Stomach smooth muscle (tissue), 2 donors: Measurements from ENCODE around the gene ZFP57.

Experiments used
- H3K27ac ChIP-seq: one replicate; pipeline ENCODE4 v1.7.0; 2013; ENCODE audit warnings: mild to moderate bottlenecking, low read length, inconsistent platforms
- H3K27me3 ChIP-seq, 2 donors: one replicate each; pipeline ENCODE4 v1.7.0; 2013; ENCODE audit warnings: low read length in 2 of 2; ENCODE audit not compliant: insufficient read depth in 2 of 2, control insufficient read depth in 1 of 2
- H3K36me3 ChIP-seq, 2 donors: one replicate each; pipeline ENCODE4 v1.7.0; 2013; ENCODE audit warnings: low read length in 2 of 2; ENCODE audit not compliant: control insufficient read depth in 2 of 2, insufficient read depth in 2 of 2
- H3K4me1 ChIP-seq: one replicate; pipeline ENCODE4 v1.7.0; 2013; ENCODE audit warnings: low read length; ENCODE audit not compliant: control insufficient read depth, insufficient read depth
- H3K4me3 ChIP-seq, 2 donors: one replicate each; pipeline ENCODE4 v1.7.0; 2013; ENCODE audit warnings: low read length in 2 of 2
- H3K9ac ChIP-seq, 2 donors: one replicate each; pipeline ENCODE4 v1.7.0; 2013; ENCODE audit warnings: low read length in 2 of 2, mild to moderate bottlenecking in 1 of 2
- H3K9me3 ChIP-seq, 2 donors: one replicate each; pipeline ENCODE4 v1.7.0; 2013; ENCODE audit warnings: low read length in 2 of 2; ENCODE audit not compliant: control insufficient read depth in 2 of 2
- donor health status: healthy.
- donor health status: Pancreatic carcinoma.

ZFP57 gene

DNA sequence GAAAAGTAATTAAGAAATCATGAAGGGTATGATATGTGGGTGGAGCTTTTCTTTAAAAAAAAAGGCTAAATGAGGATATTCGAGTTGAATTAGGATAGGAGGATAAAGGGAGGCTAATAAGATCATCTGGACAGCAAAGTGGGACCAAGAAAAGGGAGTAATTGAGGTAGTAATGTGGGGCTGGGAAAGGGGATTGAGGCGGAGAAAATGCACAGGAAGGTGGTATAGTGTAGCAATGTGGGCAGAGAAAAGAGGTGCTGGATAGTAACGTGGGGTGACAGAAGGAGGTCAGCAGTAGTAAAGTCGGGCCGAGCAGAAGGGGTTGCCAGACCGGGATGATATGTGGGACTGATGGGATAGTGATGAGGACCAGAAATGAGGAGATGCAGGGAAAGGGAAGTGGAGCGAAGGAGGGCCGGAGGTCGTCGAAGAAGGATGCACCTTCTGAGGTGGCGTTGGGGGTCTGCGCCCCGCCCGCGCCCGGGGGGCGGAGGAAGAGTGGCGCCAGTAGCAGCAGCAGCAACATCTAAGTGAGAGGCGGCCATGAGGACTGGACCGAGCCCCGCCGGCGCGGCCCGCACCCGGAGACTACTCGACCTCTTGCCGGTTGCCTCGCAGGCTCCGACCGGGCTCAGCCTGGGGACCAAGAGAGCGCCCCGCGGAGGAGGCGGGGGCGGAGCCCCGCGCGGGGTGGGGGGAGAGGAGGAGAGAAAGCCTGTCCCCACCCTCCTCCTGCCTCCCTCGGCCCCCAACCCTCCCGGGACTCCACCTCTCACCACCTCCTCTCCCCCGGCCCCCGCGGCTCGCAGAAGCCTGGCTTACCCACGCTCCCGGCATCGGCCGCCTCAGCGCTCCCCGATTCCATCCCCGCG lies 48.9 kb downstream of the ZFP57 start:
- Histone ChIP-seq H3K9me3 (no peaks in the 10 kb centered on the region), H3K27ac (peak overlapping the region; percentile 64), H3K4me1 (peaks cover 37% of the 10 kb centered on the region), H3K9ac (peak overlapping the region; percentile 64 to 77), H3K36me3 (no peaks in the 10 kb centered on the region), H3K27me3 (no peaks in the 10 kb centered on the region), H3K4me3 (peak overlapping the region; percentile 57 to 87)

DNA sequence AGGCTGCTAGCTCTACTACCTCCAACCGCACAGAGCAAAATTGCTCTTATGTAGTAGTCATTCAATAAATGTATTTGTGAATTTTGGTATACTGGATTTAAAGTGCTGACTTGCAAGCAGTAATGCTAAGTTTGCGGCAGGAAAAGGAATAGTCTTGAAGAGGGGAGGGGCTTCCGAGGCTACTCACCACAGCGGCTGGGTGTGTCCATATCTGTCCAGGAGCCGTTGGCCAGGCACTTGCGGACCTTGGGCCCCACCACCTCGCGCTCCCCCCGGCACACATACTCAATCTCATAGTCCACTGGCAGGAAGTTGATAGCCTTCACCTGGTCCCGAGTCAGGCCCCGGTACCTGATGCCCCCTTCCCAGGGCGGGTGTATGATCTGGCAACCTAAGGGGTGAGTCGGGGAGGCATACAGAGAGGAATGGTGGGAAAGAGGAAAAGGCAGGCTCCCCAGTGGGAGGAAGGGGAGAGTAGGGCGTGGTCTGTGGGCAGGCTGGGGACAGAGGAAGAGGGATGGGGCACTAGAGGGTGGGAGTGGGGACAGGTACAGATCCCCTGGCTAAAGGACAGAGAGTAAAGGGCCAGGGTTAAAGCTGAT lies 49.6 kb downstream of the ZFP57 start:
- Histone ChIP-seq H3K4me3 (no peak overlapping the region), H3K9me3 (no peaks in the 10 kb centered on the region), H3K27ac (no peak overlapping the region), H3K9ac (peak overlapping the region in 1 of 2 donors; percentile 5), H3K36me3 (no peaks in the 10 kb centered on the region), H3K4me1 (peaks cover 37% of the 10 kb centered on the region), H3K27me3 (no peaks in the 10 kb centered on the region)

DNA sequence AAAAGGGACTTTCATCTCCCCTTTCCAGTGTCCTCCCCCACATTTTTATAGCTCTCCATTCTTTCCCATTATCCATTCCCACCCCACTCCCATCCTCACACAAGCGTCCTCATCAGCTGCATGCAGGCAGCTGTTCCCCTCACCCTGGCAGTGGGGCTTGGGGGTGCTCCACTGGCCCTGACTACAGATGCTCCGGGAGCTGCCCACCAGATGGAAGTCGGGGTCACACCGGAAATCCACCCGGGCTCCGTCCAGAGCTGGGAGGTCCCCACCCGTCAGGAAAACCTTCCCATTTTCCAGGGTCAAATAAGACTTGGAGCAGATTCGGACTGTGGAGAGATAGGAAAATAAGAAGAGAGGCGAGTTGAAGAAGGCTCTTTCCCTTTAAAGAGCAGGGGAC lies 50.6 kb downstream of the ZFP57 start:
- Histone ChIP-seq H3K4me1 (peaks cover 37% of the 10 kb centered on the region), H3K36me3 (no peaks in the 10 kb centered on the region), H3K27ac (no peak overlapping the region), H3K9me3 (no peaks in the 10 kb centered on the region), H3K27me3 (no peaks in the 10 kb centered on the region), H3K4me3 (no peak overlapping the region), H3K9ac (no peak overlapping the region)

DNA sequence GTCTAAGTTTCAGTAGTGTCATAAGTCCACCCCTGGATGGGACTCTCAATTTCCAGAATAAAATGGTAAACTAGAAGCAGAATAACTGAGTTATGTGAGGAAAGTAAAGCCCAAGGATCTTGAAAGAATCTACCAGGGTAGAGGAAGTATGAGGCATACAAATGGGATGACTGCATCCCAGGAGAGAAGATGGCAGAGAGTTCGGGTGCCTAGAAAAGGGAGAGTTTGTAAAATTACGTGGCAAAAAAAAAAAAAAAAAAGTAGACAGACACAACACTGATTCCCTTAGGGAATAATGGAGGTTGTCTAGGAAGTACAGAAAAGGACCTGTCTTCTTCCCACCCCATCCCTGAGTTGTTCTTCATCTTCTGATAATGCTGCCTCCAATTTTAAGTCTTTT lies 51.4 kb downstream of the ZFP57 start:
- Histone ChIP-seq H3K9ac (no peak overlapping the region), H3K27me3 (no peaks in the 10 kb centered on the region), H3K36me3 (no peaks in the 10 kb centered on the region), H3K4me3 (no peak overlapping the region), H3K4me1 (peaks cover 37% of the 10 kb centered on the region), H3K27ac (no peak overlapping the region), H3K9me3 (no peaks in the 10 kb centered on the region)

DNA sequence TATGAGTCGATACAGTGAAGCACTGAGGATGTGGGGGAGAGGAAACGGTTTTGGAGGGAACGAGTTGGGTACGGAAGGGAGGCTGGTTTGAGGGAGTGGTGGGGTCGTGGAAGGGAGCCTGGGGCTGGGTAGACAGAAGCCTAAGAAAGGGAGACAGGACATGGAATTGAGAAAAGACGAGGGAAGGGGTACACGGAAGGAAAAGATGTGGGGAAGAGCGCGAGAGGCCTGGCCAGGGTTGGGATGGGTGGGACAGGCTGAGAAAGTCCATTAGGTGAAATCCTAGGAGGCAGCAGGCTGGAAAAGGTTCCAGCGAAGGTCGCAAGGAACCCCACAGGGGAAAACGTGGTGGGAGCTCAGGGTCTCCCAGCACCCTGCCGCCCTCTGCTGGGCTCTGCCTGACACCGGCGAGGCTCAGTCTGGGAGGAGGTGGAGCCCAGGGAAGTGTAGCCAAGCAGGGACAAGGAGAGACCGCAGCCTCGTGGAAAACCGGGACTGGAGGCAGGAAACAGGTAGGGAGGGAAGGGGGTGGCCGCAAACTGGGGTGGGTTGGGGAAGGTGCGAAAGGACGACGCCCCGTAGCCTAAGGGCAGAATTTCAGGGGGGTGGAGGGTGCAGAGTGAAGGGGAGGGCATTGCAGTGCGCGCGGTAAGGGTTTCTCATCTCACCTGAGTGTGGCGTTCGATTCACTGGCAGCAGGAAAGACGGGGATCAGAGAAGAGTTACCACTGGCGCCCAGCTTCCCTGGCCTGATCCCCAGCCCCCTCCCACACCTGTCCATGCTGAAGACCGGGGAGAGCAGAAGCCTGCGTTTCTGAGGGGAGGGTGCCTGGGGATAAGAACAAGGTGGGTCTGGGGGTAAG lies 52.3 kb downstream of the ZFP57 start:
- peak overlapping the region; percentile 73 to 75 for H3K9ac ChIP-seq
- H3K27ac ChIP-seq, result peak overlapping the region; percentile 78
- H3K27me3 ChIP-seq, result no peaks in the 10 kb centered on the region
- H3K36me3 ChIP-seq, result peaks cover under 1 to 2% of the 10 kb centered on the region in 2 donors
- H3K4me1 ChIP-seq, result peaks cover 34% of the 10 kb centered on the region
- H3K9me3 ChIP-seq, result no peaks in the 10 kb centered on the region
- peak overlapping the region; percentile 71 to 80 for H3K4me3 ChIP-seq

DNA sequence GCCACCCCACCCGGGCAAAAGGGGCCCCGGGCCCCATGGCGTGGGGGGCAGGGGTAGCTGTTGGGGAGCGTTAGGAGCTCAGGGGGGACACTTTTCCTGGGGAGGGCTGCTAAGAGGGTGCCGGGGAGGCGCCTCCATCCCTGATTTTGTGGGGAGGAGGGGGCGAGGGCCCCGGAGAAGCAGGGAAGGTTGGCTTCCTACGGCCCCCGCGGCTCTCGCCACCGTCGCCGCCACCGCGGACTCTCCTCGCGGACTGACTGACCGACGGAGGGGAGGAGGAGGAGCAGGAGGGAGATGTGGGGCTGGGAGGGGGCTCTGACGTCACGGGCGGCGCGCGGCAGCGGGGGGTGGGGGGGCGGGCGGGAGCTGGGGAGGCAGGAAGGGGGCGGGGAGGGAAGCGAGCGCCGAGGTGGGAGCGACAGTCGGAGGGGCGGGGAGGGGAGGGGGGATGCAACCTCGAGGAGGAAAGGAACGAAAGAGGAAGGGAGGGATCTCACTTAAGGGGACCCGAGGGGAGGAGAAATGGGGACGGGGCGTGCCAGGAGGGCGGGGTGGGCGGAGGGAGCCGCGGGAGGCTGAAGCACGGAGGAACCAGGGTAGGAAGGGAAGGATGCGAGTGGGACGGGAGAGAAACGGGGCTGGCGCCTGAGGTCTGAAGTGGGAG lies 53.1 kb downstream of the ZFP57 start:
- peak overlapping the region; percentile 78 for H3K27ac ChIP-seq
- H3K4me3 ChIP-seq, result peak overlapping the region; percentile 71 to 80
- H3K9ac ChIP-seq, result peak overlapping the region; percentile 75 to 76
- H3K36me3 ChIP-seq, result peaks cover 7 to 9% of the 10 kb centered on the region in 2 donors
- no peaks in the 10 kb centered on the region for H3K27me3 ChIP-seq
- no peaks in the 10 kb centered on the region for H3K9me3 ChIP-seq
- H3K4me1 ChIP-seq, result peaks cover 29% of the 10 kb centered on the region

DNA sequence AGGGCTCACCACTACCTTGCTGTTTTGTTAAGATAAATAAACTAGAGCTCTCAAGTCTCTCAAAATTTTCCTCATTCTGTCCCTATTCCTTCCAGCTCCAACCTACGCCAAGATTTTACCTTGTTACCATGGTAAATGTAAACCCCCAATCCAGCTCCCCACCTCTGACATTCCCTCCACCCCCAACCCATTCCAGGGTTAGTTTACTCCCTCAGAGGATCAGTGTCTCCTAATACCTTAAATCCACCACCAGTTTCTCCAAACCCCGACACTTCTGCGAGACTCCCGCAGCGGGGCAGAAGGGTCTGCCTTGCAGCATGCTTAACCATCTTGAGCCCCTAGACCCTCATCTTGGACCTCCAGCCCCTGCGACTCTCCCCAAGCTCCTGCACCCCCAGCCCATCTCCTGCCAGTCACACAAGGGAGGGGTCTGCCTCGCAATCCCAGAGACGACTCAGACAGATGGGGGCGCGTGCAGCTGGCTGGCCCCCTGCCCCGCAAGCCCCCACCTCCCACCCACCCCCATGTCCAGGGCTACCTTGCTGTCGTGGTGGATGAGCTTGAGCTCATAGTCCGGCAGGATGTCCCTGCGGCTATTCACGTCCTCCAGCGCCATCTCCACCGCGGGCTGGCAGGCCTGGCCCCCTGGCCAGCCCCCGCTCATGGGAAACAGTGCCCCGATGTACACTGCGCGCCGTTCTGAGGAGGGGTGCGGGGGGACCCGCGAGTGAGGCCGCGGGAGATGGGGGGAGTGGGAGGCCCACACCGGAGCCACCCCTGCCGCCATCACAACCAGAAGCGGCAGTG lies 53.8 kb downstream of the ZFP57 start:
- Histone ChIP-seq H3K9ac (peak overlapping the region; percentile 74 to 76), H3K4me3 (peak overlapping the region; percentile 60 to 80), H3K4me1 (peaks cover 29% of the 10 kb centered on the region), H3K27me3 (no peaks in the 10 kb centered on the region), H3K36me3 (peaks cover 11 to 14% of the 10 kb centered on the region in 2 donors), H3K27ac (peak overlapping the region; percentile 46), H3K9me3 (no peaks in the 10 kb centered on the region)

DNA sequence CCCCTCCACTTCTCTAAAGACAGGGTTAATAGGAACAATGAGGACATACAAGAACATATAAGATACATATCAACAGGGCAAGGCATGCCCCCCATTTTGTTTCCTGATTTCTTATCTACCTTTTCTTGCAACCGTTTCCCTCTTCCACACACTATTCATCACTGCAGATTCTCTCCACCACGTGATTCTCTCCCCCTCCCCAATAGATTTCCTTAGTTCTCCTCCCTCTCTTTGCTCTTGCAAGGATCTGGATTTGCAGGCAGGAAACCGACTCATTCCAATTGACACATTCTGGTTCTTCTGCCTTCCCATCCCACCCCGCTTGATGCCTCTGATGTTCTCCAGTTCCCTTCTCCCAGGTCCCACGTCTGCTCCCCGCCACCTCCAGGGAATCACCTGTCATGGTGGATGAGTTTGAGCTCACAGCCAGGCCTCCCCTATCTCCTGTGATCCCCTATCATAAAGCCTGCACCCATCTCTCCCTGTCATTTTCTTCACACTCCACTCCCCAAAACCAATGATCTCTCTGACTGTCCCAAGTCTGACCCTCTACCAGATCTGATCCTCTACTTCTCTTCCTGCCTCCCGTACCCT lies 55.5 kb downstream of the ZFP57 start:
- no peaks in the 10 kb centered on the region for H3K27me3 ChIP-seq
- peaks cover 15% of the 10 kb centered on the region for H3K4me1 ChIP-seq
- no peak overlapping the region for H3K4me3 ChIP-seq
- H3K9ac ChIP-seq, result no peak overlapping the region
- H3K9me3 ChIP-seq, result no peaks in the 10 kb centered on the region
- peaks cover 20 to 23% of the 10 kb centered on the region in 2 donors for H3K36me3 ChIP-seq
- no peak overlapping the region for H3K27ac ChIP-seq

DNA sequence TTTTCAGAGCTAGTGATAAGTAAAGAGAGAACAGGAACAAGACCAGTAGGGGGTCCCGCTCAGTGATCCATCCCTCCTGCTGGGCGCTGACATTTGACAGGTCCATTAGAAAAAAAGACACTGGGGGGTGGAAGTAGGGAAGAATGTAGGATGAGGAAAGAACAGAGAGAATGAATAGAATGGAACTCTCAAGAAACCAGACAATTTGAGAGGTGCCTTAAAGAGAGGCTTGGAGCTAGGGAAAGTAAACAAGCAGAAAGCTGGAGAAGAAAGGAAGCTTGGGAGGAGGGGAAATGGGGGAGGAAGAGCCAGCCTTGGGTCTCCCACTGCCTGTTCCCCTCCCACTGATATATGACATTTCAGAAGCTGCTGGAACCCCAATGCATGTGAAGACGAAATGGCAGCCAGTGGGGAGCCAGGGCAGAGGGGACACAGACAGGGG lies 56.4 kb downstream of the ZFP57 start:
- Histone ChIP-seq H3K9ac (no peak overlapping the region), H3K4me3 (no peak overlapping the region), H3K27me3 (no peaks in the 10 kb centered on the region), H3K27ac (no peak overlapping the region), H3K4me1 (peaks cover 17% of the 10 kb centered on the region), H3K9me3 (no peaks in the 10 kb centered on the region), H3K36me3 (peaks cover 27% of the 10 kb centered on the region in 2 donors)
